ENCODE results near the gene PER1.
"Not testable (repeated sequence)": the region's sequence is repeated elsewhere in the genome, so short reads cannot be mapped to it uniquely, and the experiment has no call there.

Gene PER1

DNA sequence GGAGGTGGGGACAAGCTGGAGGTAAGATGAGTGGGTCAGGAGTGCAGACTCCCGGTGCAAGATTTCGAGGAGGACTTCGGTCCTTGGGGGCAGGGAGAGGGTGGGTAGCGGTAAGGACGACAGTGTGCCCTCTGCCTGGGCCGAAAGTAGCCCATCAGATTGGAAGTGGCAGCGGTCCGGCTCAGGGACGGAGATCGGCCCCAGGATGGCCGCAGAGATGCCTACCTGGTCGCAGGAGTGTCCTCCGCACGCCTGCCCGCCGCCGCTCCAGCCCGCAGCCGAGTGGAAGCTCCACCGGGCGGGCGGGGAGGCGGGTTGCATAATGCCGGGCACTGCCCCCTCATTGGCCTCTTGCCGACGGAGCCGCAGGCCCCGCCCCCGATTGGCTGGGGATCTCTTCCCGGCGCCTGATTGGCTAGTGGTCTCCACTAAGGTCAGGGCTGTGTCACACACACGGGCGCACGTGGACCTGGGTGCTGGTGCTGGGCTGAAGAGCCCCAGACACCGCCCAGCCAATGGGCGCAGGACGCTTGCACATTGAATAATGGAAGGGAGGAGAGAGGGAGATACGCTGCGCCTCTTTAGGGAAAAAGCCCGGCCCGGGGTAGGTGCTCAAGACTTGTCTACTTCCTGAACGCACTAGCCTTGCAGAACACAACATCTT lies at the start of gene PER1:
Gene PER1, minus strand, starts transcription at position 293 of the 664 bp plus-strand sequence. CDS start 1,698 bp downstream, outside the sequence.
- peak; percentile 45 for DNase-seq

DNA sequence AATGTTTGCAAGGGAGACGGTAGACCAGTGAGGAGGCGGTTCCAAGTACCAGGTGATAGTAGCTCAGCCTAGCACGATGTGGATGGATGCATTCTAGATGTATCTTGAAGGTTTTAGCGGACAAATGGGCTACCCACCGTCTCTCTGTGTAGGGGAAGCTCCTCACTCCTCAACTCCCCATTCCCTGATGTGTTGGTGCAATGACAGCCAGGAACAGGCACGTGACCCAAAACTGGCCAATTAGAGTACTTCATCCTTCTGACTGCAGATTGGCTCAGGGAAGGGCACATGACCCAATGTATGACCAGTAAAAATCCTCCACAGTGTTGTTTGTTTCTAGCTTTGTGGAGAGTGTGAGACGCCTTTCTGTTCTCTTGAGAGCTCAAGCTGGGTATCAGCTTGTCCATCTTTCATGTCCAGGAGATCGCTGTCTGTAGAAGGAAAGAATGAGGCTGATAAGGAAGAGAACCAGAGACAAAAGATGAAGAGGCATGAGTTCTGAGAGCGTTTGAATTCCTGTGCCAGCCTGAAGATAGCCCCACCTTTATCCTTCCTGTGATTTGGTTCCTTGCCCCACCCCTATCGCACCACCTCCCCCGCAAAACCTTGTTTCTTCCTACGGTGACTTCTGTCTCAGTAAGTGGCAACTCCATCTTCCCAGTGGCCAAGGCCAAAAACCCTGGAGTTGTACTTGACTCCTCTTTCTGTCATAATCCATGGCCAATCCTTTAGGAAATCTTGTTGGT lies 40.0 kb upstream of the PER1 start:
- DNase-seq, result peak; percentile 67

DNA sequence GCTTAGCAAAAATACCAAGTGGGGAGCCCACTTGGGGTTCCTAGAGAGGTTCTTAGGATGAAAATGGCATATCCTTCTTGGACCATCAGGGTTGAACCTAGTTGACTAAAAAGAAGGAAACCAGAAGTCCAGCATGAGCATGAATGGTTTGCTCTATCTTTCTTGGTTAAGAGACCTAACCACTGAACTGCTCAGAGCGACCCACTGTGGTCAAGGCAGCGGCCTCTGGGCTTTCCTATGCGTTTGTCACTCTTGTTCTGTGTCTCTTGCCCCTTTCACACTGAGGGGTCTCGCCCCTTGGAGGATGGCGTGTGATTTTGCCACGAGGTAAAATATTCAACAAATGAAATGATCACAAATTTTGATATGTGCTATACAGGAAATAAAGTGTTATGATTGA lies 38.3 kb upstream of the PER1 start:
- no peak for DNase-seq

- peak; percentile 84 for DNase-seq
Observed at GRCh38 chr17:8189711-8190477, 37.7 kb upstream of the PER1 start, which contains the start of gene BORCS6. BORCS6 (minus strand) TSS chr17:8190180; CDS start chr17:8190140, 40 bp downstream.

DNA sequence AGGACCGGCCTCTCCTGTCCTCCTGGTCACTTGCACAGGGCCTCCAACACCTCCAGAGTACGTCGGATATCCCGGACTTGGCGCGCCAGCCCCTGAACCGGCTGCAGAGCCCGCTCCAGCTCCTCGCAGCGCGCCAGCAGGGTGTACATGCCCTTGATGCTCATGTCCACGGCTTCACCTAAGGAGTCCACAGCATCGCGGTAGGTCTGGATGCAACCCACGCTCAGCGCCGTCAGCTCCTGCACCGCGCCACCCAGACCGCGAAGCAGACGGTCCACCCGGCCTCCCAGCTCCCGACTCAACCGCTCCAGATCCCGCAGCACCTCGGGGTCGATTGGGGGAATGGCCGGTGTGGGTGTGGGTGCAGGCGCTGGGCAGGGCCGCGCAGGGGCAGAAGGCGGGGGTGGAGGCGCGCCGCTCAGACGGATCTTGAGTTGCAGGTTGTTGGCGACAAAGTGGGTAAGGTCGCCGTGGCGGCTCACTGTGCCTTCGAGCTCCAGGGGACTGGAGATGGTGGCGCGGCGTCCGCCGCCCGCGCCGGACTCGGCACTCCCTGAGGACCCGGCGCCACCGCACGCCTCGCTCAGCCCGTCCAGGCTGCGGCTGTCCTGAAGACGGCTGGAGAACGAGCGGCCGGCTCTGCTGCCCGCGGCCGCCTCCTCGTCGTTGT lies 37.0 kb upstream of the PER1 start:
- no peak for DNase-seq

- no peak for DNase-seq
Observed at GRCh38 chr17:8188263-8188839, 36.1 kb upstream of the PER1 start.

GRCh38 chr17:8187517-8188262 lies 35.5 kb upstream of the PER1 start:
- DNase-seq, result peak; percentile 48

- peak; percentile 66 for DNase-seq
Observed at GRCh38 chr17:8186787-8187516, 34.7 kb upstream of the PER1 start.

- DNase-seq, result no peak
Observed at GRCh38 chr17:8186446-8186786, 34.2 kb upstream of the PER1 start.

DNA sequence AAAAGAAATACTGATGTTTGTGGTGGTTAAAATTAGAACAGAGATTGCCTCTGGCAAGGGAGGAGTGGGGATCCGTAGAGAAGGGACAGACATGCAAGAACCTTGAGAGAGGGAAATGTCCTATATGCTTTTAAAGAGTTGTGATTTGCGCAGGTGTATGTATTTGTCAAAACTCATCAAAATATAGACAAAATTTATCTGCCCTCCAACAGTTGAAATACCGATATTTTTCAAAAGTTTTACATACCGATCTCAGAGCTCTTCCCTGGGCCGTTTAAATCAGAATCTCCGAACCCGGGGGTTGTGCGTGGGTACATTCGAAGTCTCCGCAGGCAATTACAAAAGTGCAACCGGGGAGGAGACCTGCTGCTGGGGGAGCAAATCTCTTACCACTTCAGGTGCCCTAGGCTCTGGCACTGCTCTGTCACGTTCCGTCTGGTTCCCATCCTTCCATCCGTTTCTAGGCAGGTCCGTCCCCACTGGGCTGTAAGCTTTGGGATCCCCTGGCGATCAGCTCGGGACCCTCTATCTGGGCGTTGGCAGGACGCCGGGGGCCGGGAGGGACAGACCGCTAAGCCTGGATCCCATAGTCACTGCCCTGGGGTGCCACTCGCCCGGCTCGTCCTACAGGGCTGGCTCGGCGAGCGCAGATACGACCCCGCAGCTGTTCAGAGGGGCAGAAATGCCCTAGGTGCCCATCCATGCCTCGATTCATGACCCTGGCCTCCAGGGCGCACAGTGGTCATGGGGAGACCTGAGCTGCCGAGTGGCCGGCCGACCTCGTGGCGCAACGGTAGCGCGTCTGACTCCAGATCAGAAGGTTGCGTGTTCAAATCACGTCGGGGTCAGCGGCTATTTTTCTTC lies 33.6 kb upstream of the PER1 start:
- no peak for DNase-seq

DNA sequence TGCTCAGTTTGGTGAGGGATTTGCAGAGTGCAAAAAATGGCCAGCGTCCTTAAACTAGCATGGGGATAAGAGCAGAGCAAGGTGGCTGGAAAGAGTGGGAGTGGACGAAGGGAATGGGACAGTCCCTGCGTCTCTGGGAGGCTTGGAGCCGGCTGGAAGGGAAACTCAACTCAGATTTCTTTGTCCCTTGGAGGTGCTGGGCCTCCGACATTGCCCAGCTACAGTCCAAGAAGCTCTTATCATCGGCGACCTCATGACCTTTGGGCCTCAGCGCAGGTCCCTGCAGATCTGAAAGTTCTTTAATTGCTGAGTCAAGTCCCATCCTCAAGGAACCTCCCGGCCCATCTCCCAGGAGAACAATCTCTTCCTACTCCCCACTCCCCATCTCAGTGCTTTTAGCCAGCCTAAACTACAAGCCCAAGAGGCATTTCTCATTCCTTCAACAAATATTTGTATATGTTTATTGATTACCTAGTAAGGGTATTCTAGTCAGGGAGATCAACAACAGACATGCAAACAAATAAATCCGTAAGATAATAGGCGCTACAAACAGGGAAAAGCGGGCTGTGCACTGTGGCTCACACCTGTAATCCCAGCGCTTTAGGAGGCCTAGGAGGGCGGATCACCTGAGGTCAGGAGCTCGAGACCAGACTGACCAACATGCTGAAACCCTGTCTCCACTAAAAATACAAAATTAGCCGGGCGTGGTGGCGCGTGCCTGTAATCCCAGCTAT lies 25.0 kb upstream of the PER1 start:
- no peak for DNase-seq

GRCh38 chr17:8176197-8176940 lies 24.2 kb upstream of the PER1 start, which contains the start of gene TMEM107:
TMEM107 (minus strand) TSS chr17:8176380; CDS start chr17:8176286, 94 bp downstream.
- peak; percentile 35 for DNase-seq

- no peak for DNase-seq
Observed at GRCh38 chr17:8175795-8176196, 23.6 kb upstream of the PER1 start.

DNA sequence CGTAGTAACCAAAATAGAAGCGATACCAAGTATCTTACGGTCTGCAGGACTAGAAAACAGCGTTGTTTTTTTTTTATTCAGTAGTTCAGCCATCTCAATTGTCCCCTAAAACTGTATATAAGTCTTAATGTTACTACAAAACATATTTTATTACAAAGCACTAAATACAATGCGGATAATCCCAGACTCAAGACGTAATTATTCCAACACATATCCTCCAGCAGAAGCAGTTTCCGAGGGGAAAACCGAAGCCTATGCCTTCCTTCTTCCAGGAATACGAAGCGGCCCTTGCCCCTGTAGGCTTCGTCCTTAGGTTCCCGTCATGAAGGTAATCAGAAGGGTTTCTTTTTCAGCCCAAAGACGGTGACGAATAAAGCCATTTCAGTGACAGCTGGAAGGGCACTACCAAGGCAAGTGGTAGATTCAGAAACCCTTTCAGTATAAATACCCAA lies 21.7 kb upstream of the PER1 start:
- no peak for DNase-seq

GRCh38 chr17:8173056-8173870 lies 21.1 kb upstream of the PER1 start:
- peak; percentile 63 for DNase-seq

GRCh38 chr17:8170186-8170585 lies 18.0 kb upstream of the PER1 start:
- DNase-seq, result not testable (repeated sequence)

- DNase-seq, result no peak
Observed at GRCh38 chr17:8167526-8167925, 15.3 kb upstream of the PER1 start.

GRCh38 chr17:8166731-8167130 lies 14.5 kb upstream of the PER1 start:
- DNase-seq, result no peak
